ENCODE results near the gene TMEM54. TPM values are rescaled to one million over a fixed set of nuclear protein-coding genes. Genes with fewer than 3 reads are reported as not detected.

TMEM54 gene
- total RNA-seq, 1 experiment from 2014 or later = 102 TPM

DNA sequence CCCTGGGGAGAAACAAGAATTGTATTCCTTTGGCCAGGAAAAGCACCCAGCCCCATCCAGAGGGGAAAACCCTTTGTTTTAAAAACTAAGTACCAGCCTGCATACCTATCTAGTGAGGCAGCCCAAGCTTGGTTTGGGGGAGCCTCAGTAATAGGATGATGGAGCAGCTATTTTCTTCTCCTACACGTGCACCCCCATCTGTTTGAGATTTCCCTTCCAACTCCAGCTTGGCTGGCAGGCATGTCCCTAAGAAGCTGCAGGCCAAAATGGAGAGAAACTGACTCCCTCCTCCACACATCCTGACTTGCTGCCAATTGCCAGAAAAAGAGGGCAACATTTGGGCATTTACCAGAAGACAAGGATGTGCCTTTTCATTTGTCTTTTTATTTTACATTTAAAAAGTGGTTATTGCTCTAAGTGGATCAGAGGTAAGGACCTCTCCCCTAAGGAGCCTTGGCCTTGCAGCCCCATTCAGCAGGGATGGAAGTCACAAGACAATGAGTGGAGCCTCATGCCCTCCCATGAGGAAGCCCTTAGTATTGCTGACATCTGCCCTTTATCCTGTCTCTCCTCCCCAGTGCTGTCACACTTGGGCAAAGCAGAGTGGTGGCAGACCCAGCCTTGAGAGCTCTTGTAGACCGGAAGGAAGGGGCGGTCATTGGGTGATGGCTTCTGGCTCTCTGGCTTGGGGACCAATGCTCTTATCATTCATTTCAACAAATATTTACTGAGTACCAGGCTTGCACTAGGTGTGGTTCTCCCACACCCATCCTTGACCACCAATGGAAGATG, 39.1 kb downstream of the TMEM54 start:
- intact Hi-C loops (cut with micrococcal nuclease; ENCODE audit: unreplicated experiment) = no loop called here

DNA sequence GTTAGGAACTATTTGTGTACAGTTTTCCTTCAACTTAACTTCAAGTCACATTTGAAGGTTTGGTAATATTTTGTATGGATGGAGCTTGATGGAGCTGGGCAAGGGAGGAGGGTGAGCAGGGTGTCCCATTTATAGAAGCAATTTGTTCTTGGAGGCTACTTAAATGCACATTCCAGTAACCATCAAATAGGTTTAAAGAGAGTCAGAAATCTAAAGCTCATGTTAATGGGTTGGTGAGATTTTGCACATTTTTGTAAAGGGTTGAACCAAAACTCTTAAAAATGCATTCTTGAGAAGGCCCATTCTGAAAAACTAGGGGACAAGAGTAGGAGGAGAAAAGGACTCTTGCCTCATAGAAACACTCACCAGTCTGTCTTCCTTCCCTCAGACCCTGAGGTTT, 40.6 kb downstream of the TMEM54 start:
- no TSS peak for BruUV-seq (replicated peaks)

More for the DNA sequence above, 39.1 kb downstream of the TMEM54 start:
- Histone ChIP-seq H3K9me2 (ENCODE audit: insufficient read depth) (no peaks in the 10 kb centered on the region), H3K4me1 (replicated peaks; ENCODE audit: insufficient read depth) (no peaks in the 10 kb centered on the region), H3K79me2 (ENCODE audit: low read depth) (no peaks in the 10 kb centered on the region), H3K27ac (no peak overlapping the region), H3K4me3 (no peak overlapping the region), H3K27me3 (ENCODE audit: insufficient read depth, low read depth) (no peaks in the 10 kb centered on the region), H2AFZ (no peak overlapping the region), H4K20me1 (ENCODE audit: insufficient read depth) (no peaks in the 10 kb centered on the region), H3K4me2 (no peak overlapping the region), H3K36me3 (ENCODE audit: low read depth) (no peaks in the 10 kb centered on the region; the same call in 1 of the 2 replicates), H3F3A (ENCODE audit: insufficient read depth, low read depth) (peaks cover 4% of the 10 kb centered on the region; the same call in 1 of the 2 replicates), H3K9me3 (ENCODE audit: insufficient read depth, low read depth) (no peaks in the 10 kb centered on the region)
- BruUV-seq (replicated peaks) = no TSS peak
- ChIA-PET POLR2A (ENCODE audit: unreplicated experiment) (no interaction called here), CTCF (no interaction called here)
- TF ChIP-seq, protein P1, sequence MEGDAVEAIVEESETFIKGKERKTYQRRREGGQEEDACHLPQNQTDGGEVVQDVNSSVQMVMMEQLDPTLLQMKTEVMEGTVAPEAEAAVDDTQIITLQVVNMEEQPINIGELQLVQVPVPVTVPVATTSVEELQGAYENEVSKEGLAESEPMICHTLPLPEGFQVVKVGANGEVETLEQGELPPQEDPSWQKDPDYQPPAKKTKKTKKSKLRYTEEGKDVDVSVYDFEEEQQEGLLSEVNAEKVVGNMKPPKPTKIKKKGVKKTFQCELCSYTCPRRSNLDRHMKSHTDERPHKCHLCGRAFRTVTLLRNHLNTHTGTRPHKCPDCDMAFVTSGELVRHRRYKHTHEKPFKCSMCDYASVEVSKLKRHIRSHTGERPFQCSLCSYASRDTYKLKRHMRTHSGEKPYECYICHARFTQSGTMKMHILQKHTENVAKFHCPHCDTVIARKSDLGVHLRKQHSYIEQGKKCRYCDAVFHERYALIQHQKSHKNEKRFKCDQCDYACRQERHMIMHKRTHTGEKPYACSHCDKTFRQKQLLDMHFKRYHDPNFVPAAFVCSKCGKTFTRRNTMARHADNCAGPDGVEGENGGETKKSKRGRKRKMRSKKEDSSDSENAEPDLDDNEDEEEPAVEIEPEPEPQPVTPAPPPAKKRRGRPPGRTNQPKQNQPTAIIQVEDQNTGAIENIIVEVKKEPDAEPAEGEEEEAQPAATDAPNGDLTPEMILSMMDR (conservative IDR thresholded peaks at IDR 0.05) = no peak
- TF ChIP-seq EZH2 (IDR thresholded peaks at IDR 0.05; ENCODE audit: low read depth) = no peak
- no peak for DNase-seq

DNA sequence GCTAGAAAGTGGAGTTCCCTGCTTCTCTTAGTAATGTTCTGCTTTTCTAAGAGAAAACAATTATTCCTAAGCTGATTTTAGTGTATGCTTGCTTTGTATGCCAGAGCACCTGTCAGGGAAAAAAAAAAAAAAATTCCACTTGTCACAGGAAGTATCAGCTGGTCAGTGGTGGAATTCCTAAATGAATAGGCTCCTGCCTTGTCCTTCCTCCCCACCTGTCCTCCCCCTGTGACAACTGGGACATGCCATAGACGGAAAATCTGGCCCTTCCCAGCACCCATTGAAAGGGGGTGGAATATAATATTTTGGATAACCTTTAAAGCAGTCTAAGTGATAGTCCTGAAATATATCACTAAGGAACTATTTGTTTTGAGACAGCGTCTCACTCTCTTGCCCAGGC, 41.3 kb downstream of the TMEM54 start:
- ChIA-PET CTCF (no interaction called here), POLR2A (ENCODE audit: unreplicated experiment) (no interaction called here)
- no TSS peak for BruUV-seq (replicated peaks)
- peaks cover 4% of the 10 kb centered on the region for H3F3A ChIP-seq (ENCODE audit: insufficient read depth, low read depth)
- DNase-seq = no peak
- no peaks in the 10 kb centered on the region for H3K9me2 ChIP-seq (ENCODE audit: insufficient read depth)
- no peak overlapping the region for H3K4me3 ChIP-seq
- intact Hi-C loops (cut with micrococcal nuclease; ENCODE audit: unreplicated experiment) = no loop called here
- H3K9me3 ChIP-seq (ENCODE audit: insufficient read depth, low read depth) = no peaks in the 10 kb centered on the region
- H3K79me2 ChIP-seq (ENCODE audit: low read depth) = no peaks in the 10 kb centered on the region
- H3K27me3 ChIP-seq (ENCODE audit: insufficient read depth, low read depth) = no peaks in the 10 kb centered on the region
- no peak for TF ChIP-seq EZH2 (IDR thresholded peaks at IDR 0.05; ENCODE audit: low read depth)
- TF ChIP-seq, protein P1 (conservative IDR thresholded peaks at IDR 0.05) = no peak
- no peak overlapping the region for H2AFZ ChIP-seq
- H3K4me1 ChIP-seq (replicated peaks; ENCODE audit: insufficient read depth) = no peaks in the 10 kb centered on the region
- no peak overlapping the region for H3K27ac ChIP-seq
- peaks cover 3% of the 10 kb centered on the region; the same call in 1 of the 2 replicates for H3K36me3 ChIP-seq (ENCODE audit: low read depth)
- H3K4me2 ChIP-seq = no peak overlapping the region
- H4K20me1 ChIP-seq (ENCODE audit: insufficient read depth) = no peaks in the 10 kb centered on the region

More for the DNA sequence above, 40.6 kb downstream of the TMEM54 start:
- POLR2A ChIA-PET (ENCODE audit: unreplicated experiment) = no interaction called here
- Histone ChIP-seq H3K27me3 (ENCODE audit: insufficient read depth, low read depth) (no peaks in the 10 kb centered on the region), H3F3A (ENCODE audit: insufficient read depth, low read depth) (peaks cover 4% of the 10 kb centered on the region; the same call in 1 of the 2 replicates), H3K27ac (no peak overlapping the region), H3K9me3 (ENCODE audit: insufficient read depth, low read depth) (no peaks in the 10 kb centered on the region), H3K4me2 (no peak overlapping the region), H3K36me3 (ENCODE audit: low read depth) (peaks cover 3% of the 10 kb centered on the region; the same call in 1 of the 2 replicates), H4K20me1 (ENCODE audit: insufficient read depth) (no peaks in the 10 kb centered on the region), H3K4me3 (no peak overlapping the region), H3K4me1 (replicated peaks; ENCODE audit: insufficient read depth) (no peaks in the 10 kb centered on the region), H3K79me2 (ENCODE audit: low read depth) (no peaks in the 10 kb centered on the region), H3K9me2 (ENCODE audit: insufficient read depth) (no peaks in the 10 kb centered on the region), H2AFZ (no peak overlapping the region)
- DNase-seq = no peak
- CTCF ChIA-PET = no interaction called here
- no peak for TF ChIP-seq EZH2 (IDR thresholded peaks at IDR 0.05; ENCODE audit: low read depth)
- TF ChIP-seq, protein P1 (conservative IDR thresholded peaks at IDR 0.05) = no peak
- intact Hi-C loops (cut with micrococcal nuclease; ENCODE audit: unreplicated experiment) = no loop called here

All from PC-9 (cell line).